NCI-H82 treated with DMSO at 0.1 percent for 48 hours (cell line): ENCODE results near the gene HDAC10.

Experiments
- DNase-seq: peaks from one replicate; lab custom pipeline; 2025; ENCODE audit not compliant: unreplicated experiment; lab: John Stamatoyannopoulos, UW

The HDAC10 gene

GRCh38 chr22:50242406-50242949 is 8.6 kb downstream of the HDAC10 start:
- no peak for DNase-seq

DNA sequence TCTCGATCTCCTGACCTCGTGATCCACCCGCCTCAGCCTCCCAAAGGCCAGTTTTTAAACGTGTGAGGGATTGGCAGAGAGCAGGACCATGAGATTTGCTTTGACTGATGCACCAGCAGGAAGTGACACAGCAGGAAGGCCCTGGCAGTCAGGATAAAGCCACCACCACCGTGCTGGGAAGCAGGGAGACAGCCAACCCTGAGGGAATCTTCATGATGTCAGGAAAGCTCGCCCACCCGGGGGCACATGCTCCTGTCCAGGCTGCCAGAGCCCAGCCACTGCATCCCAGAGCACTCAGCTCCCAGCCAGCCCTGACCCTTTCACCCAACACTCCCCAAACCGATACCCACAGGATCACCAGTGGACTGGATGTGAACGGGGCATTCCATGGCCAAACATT is 12.3 kb downstream of the HDAC10 start:
- DNase-seq, result no peak

- DNase-seq, result no peak
Observed at GRCh38 chr22:50236731-50237409, 14.2 kb downstream of the HDAC10 start.

- no peak for DNase-seq
Observed at GRCh38 chr22:50233223-50233622, 17.8 kb downstream of the HDAC10 start.

DNA sequence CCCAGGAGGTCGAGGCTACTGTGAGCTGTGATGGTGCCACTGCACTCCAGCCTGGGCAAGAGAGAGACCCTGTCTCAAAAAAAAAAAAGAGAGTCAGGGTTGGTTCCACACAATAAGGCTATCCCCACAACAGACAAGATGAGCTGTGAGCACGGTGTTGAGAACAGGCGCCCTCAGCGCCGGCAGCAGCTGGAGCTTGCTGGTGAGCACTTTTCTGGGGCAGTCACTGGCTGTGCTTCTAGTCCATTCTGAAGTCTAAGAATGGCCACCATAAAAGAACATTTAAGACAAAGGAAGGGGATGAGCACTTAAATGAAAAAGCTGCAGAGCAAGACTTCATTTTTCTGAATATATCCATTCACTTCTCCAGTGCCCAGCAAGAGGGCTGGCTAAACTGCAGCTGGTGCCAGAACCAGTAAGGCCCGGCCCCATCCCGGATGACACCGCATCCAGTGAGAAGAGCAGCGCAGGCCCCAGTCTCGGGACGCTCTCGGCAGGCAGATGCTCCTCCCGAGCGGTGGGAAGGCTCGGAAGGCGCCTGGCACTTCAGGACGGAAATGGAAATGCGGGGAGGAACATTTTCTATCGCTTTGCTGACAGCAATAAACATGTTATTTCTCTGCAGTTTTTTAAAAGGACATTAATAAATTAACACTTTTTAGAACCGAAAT is 18.4 kb downstream of the HDAC10 start:
- DNase-seq, result no peak

GRCh38 chr22:50229370-50229769 is 21.7 kb downstream of the HDAC10 start:
- no peak for DNase-seq

DNA sequence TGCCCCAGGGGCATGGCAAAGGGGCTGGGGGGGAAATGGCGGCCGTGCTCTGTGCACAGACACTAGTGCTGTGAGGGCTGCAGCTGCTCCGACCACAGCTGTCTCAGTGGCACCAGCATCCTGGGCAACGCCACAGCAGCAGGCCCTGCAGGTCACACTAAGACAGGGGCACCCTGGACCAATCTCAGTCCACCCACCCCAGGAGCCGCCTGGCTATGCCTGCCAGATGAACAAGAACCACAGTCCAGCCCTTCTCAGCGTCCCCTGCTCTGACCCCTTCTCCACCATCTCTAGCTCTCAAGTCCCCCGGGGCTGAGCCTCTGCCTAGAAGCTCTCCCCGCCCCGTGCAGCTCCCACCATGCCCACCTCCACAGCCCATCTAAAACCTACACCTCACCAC is 22.7 kb downstream of the HDAC10 start:
- DNase-seq, result no peak

DNA sequence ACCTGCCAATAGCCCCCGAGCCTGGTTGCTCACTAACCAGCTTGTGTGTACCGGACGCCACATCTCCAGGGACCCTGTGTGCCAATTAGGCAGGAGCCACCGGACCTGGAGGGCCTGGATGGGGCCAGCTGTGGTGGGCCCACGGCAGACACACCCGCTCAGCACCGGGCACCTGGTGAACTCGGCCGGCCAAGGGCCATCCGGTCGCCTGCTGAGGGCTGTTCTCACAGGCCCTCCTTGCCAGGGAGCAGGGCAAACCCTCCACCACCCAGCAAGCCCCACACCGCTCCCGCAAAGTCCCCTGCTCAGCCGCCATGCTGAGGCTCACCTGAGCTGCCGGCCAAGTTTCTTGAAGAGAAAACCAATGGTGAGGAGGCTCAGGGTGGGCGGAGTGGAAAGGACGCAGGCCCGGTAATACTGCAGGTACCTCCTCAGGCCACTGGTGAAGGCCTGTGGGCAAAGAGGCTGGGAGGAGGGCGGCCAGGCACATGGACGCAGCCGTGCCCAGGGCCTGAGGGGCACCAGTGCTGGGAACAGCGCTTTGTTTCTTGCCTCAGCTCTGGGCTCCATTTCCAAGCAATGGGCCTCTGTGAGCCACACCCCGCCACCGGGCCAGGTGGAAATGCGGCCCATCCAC is 23.4 kb downstream of the HDAC10 start:
- DNase-seq, result no peak

- no peak for DNase-seq
Observed at GRCh38 chr22:50226875-50227165, 24.2 kb downstream of the HDAC10 start.

DNA sequence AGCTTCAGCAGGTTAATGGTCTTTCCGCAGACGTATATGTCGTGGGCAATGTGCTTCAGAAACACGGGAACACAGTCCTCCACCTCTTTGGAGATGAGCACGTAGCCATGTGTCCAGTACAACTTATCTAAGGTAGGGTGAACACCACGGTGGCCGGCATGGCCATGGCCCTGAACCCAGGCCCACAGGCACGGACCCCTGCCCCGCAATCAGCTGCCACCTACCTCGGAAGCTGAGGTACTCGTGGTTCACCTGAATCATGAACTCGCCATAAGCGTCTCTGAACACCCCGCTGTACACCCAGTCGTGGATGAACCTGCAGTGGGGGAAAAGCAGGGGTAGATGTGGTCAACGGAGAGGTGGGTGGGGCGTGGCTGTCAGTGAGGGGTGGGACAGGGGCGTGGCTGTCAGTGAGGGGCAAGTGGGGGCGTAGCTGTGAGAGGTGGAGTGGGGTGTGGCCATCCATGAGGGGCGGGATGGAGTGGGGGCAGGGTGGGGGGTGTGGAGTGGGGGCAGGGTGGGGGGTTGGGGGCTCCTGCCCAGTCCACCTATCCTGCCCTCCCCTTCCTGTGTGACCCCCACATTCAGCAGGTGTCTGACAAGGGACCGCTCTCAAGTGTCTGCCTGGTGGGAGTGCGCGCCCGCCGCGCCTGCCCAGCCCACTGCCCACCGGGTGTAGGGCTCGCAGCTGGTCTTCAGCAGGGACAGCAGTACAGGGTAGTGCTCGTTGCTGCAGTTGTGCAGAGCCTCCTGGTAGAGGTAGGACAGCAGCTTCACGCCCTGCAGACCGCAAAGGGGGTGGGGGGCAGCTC is 24.8 kb downstream of the HDAC10 start:
- DNase-seq, result no peak

DNA sequence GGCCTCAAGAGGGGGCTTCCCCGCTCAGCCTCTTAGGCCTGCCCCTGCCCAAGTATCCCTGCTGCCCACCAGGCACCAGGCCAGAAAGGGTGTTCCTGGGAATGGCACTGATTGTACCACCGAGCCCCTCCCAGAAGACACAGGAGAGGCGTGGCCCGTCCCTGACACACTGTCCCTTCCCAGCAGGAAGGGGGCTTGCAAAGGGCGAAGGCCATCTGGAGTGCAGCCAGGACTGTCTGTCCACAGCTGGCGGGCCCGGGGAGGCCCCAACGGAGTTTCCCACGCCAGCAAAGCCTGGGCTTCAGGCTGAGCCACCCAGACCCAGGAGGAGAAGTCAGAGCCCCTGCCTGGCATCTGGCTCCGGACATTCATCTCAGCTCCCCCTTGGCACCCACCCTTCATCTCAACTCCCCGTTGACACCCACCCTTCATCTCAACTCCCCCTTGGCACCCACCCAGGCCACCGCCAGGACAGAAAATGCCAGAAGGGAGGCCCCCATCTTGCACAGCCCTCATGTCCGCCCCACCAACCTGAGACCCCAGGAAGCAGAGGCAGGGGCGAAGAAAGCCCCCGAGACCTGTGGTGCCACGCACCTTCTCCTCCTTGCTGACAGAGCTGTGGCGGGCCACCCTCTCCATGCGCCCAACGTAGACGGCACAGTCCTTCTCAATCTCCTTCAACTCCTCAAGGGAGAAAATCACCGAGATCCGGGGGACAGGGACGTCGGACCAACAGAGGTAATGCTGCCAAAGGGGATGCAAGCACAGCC is 25.7 kb downstream of the HDAC10 start:
- DNase-seq, result no peak

GRCh38 chr22:50224071-50224470 is 27.0 kb downstream of the HDAC10 start:
- DNase-seq, result no peak

DNA sequence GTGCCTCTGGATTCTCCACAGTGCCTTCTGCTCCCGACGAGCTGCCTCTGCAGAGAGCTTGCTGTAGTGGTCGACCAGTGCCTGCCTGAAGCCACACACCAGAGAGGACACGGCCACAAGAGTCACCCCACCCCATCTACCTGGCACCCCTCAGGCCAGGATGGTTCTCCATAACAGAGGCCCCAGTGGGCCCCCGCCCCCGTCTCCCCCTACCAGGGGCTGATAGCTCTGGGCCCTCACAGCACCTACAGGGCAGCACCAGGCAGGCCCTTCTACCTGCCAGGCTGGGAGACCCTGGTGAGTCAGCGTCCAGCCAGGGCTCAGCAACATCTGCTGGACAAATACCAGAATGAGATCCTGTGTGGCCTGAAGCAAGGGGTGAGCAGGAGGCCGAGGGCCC is 28.6 kb downstream of the HDAC10 start:
- no peak for DNase-seq

- DNase-seq, result no peak
Observed at GRCh38 chr22:50221410-50222300, 29.4 kb downstream of the HDAC10 start.

- DNase-seq, result no peak
Observed at GRCh38 chr22:50220603-50221409, 30.3 kb downstream of the HDAC10 start.

DNA sequence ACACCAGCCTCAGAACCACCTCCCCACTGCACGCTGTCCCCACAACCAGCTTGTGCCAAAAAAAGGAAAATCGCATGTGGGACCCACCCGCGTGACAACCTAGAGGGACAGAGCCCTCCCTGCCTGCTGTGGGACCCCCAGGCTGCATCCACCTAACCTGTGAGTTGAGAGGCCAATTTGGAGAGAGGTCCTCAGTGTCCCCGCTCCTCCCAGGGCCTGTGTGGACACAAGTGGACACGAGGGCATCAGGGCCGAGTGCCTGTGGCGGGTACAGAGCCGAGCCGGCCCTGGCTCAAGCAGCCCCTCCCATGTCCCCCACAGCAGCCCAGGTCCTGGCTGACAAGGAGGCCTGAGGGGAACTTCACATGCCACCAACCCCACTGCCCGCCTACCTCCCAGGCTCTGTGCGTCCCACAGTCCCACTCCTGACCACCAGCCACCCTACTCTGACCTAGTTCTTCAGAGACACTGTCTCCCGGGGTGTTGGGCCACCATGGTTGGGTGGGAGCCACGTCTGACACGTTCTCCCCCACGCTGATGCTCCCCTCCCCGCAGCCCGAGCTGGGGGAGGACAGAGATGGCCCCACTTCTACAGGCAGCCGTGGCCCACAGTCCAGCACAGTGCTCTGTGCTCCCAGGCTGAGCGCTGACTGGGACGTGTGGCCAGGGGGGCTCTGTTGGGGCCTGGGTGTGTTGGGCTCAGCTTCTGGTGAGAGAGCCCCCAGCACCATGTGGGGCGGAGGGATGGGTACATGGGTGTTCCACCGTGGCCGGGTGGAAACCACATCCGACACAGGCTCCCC is 31.1 kb downstream of the HDAC10 start:
- no peak for DNase-seq

DNA sequence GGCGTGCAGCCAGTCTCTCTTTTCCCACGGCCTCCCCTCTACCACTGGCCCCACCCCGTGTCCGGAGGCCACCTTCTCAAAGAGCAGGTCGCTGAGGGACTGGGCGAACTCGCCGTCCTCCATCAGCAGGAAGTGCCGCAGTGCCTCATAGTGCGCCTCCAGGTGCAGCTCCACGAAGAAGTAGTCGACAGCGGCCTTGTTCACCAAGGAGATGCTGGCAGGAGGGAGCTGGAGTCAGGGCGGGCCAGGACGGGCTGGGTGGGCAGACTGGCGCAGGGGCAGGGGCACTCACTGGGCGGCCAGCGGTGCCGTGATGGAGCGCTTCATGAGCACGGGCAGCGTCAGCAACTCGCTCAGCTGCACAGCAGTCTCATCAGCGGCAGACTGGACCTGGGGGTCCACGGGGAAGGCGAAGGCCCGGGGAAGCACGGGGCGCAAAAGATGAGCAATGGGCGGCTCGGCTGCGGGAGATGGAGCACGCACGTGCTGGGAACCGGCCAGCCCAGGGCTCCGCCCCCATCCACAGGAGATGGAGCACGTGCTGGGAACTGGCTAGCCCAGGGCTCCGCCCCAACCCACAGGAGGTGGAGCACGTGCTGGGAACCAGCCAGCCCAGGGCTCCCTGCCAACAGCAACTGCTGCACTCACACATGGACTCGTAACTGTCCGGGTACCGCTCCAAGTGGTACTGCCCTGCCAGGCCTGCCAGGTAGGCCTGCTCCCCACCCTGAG is 31.9 kb downstream of the HDAC10 start:
- no peak for DNase-seq
